ENCODE measurements around the gene CMC1. TPM values are rescaled to one million over a fixed set of nuclear protein-coding genes. Genes with fewer than 3 reads are reported as not detected.

CMC1 gene, protein sequence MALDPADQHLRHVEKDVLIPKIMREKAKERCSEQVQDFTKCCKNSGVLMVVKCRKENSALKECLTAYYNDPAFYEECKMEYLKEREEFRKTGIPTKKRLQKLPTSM
- total RNA-seq (2022; extraction: Qiagen RNA extraction; ENCODE audit: low read depth) = 43.2 to 51.9 TPM (median 50.8 TPM) in 5 replicates

GRCh38 chr3:28241221-28242160 lies at the start of gene CMC1:
TSS of gene CMC1 (plus strand) at chr3:28241619. CDS start at chr3:28241794, 175 bp downstream.

GRCh38 chr3:28348629-28349468 lies 107.4 kb downstream of the CMC1 start, which contains the start of the genes AZI2 and ZCWPW2:
TSS of gene AZI2 (minus strand) at chr3:28348824. CDS start at chr3:28340617, 8,207 bp downstream.
TSS of gene ZCWPW2 (plus strand) at chr3:28348721. CDS start at chr3:28413069, 64,348 bp downstream.

Other genes with a start within 250 kb of the CMC1 start
- 0.08 to 0.15 TPM in 2 of 5 replicates, not detected in the others for gene ZCWPW2, start 107.1 kb downstream of the CMC1 start, total RNA-seq (2022; extraction: Qiagen RNA extraction; ENCODE audit: low read depth)
- 37.1 to 47.5 TPM (median 46.1 TPM) in 5 replicates for gene AZI2, start 107.2 kb downstream of the CMC1 start, total RNA-seq (2022; extraction: Qiagen RNA extraction; ENCODE audit: low read depth)

Measured in A549 treated with DMSO at 1 μM for 4 hours (cell line).